Measurements from ENCODE around the gene ZNF419. TPM values are rescaled to one million over a fixed set of nuclear protein-coding genes. Genes with fewer than 3 reads are reported as not detected.
A peak's percentile ranks its signal among the peaks of the same experiment; 100 is the strongest.
"Not testable (repeated sequence)": the region's sequence is repeated elsewhere in the genome, so short reads cannot be mapped to it uniquely, and the experiment has no call there.

The ZNF419 gene
- total RNA-seq = 1 to 10 TPM; 4.7 to 8.5 TPM

GRCh38 chr19:57487477-57488298 is at the start of gene ZNF419:
TSS of gene ZNF419 (plus strand) at chr19:57487750. CDS start at chr19:57487951, 201 bp downstream.
- peak; percentile 100 for ATAC-seq (replicated peaks)
- H3K27me3 Mint-ChIP-seq = not testable (repeated sequence)
- Mint-ChIP-seq H3K27ac (peak within 1 kb of the TSS; percentile 54), H3K9me3 (peaks cover 16% of the 10 kb centered on the region), H3K4me1 (peaks cover 15% of the 10 kb centered on the region), H3K4me3 (peak within 1 kb of the TSS; percentile 68), H3K36me3 (ENCODE audit: low read depth) (peaks cover 38% of the 10 kb centered on the region)

- Mint-ChIP-seq H3K4me1 (peaks cover 28% of the 10 kb centered on the region), H3K36me3 (ENCODE audit: low read depth) (peaks cover 71% of the 10 kb centered on the region), H3K27me3 (no peaks in the 10 kb centered on the region), H3K27ac (no peak overlapping the region), H3K9me3 (peaks cover 28% of the 10 kb centered on the region), H3K4me3 (no peak overlapping the region)
- no peak for ATAC-seq (replicated peaks)
Observed at GRCh38 chr19:57437931-57438330, 49.6 kb upstream of the ZNF419 start.

GRCh38 chr19:57438925-57439324 is 48.6 kb upstream of the ZNF419 start:
- peaks cover 32% of the 10 kb centered on the region for H3K9me3 Mint-ChIP-seq
- no peaks in the 10 kb centered on the region for H3K27me3 Mint-ChIP-seq
- peaks cover 81% of the 10 kb centered on the region for H3K36me3 Mint-ChIP-seq (ENCODE audit: low read depth)
- peaks cover 28% of the 10 kb centered on the region for H3K4me1 Mint-ChIP-seq
- no peak for ATAC-seq (replicated peaks)
- H3K4me3 Mint-ChIP-seq = no peak overlapping the region
- H3K27ac Mint-ChIP-seq = no peak overlapping the region

GRCh38 chr19:57441979-57442752 is 45.4 kb upstream of the ZNF419 start:
- peaks cover 85% of the 10 kb centered on the region for H3K36me3 Mint-ChIP-seq (ENCODE audit: low read depth)
- no peak overlapping the region for H3K4me3 Mint-ChIP-seq
- H3K27me3 Mint-ChIP-seq = no peaks in the 10 kb centered on the region
- H3K27ac Mint-ChIP-seq = no peak overlapping the region
- ATAC-seq (replicated peaks) = no peak
- peaks cover 43% of the 10 kb centered on the region for H3K9me3 Mint-ChIP-seq
- peaks cover 11% of the 10 kb centered on the region for H3K4me1 Mint-ChIP-seq

- Mint-ChIP-seq H3K9me3 (peaks cover 43% of the 10 kb centered on the region), H3K4me3 (no peak overlapping the region), H3K36me3 (ENCODE audit: low read depth) (peaks cover 79% of the 10 kb centered on the region), H3K4me1 (peaks cover 10% of the 10 kb centered on the region), H3K27ac (no peak overlapping the region), H3K27me3 (no peaks in the 10 kb centered on the region)
- no peak for ATAC-seq (replicated peaks)
Observed at GRCh38 chr19:57443121-57443696, 44.3 kb upstream of the ZNF419 start.

- Mint-ChIP-seq H3K4me1 (no peaks in the 10 kb centered on the region), H3K27ac (no peak overlapping the region), H3K36me3 (ENCODE audit: low read depth) (peaks cover 6% of the 10 kb centered on the region), H3K4me3 (no peak overlapping the region), H3K9me3 (peaks cover 22% of the 10 kb centered on the region), H3K27me3 (no peaks in the 10 kb centered on the region)
- no peak for ATAC-seq (replicated peaks)
Observed at GRCh38 chr19:57452307-57452706, 35.2 kb upstream of the ZNF419 start.

GRCh38 chr19:57465680-57466381 is 21.7 kb upstream of the ZNF419 start:
- Mint-ChIP-seq H3K4me3 (no peak overlapping the region), H3K27me3 (no peaks in the 10 kb centered on the region), H3K36me3 (ENCODE audit: low read depth) (no peaks in the 10 kb centered on the region), H3K9me3 (peaks cover 17% of the 10 kb centered on the region), H3K27ac (no peak overlapping the region), H3K4me1 (no peaks in the 10 kb centered on the region)
- ATAC-seq (replicated peaks) = peak; percentile 62

- ATAC-seq (replicated peaks) = no peak
- H3K4me3 Mint-ChIP-seq = no peak overlapping the region
- no peaks in the 10 kb centered on the region for H3K36me3 Mint-ChIP-seq (ENCODE audit: low read depth)
- no peak overlapping the region for H3K27ac Mint-ChIP-seq
- no peaks in the 10 kb centered on the region for H3K27me3 Mint-ChIP-seq
- H3K4me1 Mint-ChIP-seq = no peaks in the 10 kb centered on the region
- H3K9me3 Mint-ChIP-seq = peaks cover 19% of the 10 kb centered on the region
Observed at GRCh38 chr19:57466489-57466888, 21.1 kb upstream of the ZNF419 start.

- no peak for ATAC-seq (replicated peaks)
- H3K9me3 Mint-ChIP-seq = peaks cover 26% of the 10 kb centered on the region
- H3K36me3 Mint-ChIP-seq (ENCODE audit: low read depth) = peaks cover 12% of the 10 kb centered on the region
- H3K27me3 Mint-ChIP-seq = no peaks in the 10 kb centered on the region
- H3K4me1 Mint-ChIP-seq = no peaks in the 10 kb centered on the region
- no peak overlapping the region for H3K4me3 Mint-ChIP-seq
- no peak overlapping the region for H3K27ac Mint-ChIP-seq
Observed at GRCh38 chr19:57473646-57474045, 13.9 kb upstream of the ZNF419 start.

GRCh38 chr19:57477191-57478008 is 10.2 kb upstream of the ZNF419 start, which contains the start of gene ZNF772:
TSS of gene ZNF772 (minus strand) at chr19:57477566. CDS start at chr19:57477309, 257 bp downstream.
- peak within 1 kb of the TSS; percentile 84 for H3K27ac Mint-ChIP-seq
- peak; percentile 100 for ATAC-seq (replicated peaks)
- H3K4me1 Mint-ChIP-seq = no peaks in the 10 kb centered on the region
- H3K36me3 Mint-ChIP-seq (ENCODE audit: low read depth) = peaks cover 12% of the 10 kb centered on the region
- H3K9me3 Mint-ChIP-seq = peaks cover 26% of the 10 kb centered on the region
- no peaks in the 10 kb centered on the region for H3K27me3 Mint-ChIP-seq
- H3K4me3 Mint-ChIP-seq = peak within 1 kb of the TSS; percentile 81

- ATAC-seq (replicated peaks); H3K27me3 Mint-ChIP-seq: not testable (repeated sequence)
- H3K4me3 Mint-ChIP-seq = peak overlapping the region; percentile 68
- peaks cover 21% of the 10 kb centered on the region for H3K9me3 Mint-ChIP-seq
- H3K27ac Mint-ChIP-seq = peak overlapping the region; percentile 28
- H3K36me3 Mint-ChIP-seq (ENCODE audit: low read depth) = peaks cover 44% of the 10 kb centered on the region
- peaks cover 15% of the 10 kb centered on the region for H3K4me1 Mint-ChIP-seq
Observed at GRCh38 chr19:57488299-57488644, 722 bp downstream of the ZNF419 start.

- peaks cover 17% of the 10 kb centered on the region for H3K4me1 Mint-ChIP-seq
- peak overlapping the region; percentile 70 for H3K27ac Mint-ChIP-seq
- peaks cover 48% of the 10 kb centered on the region for H3K36me3 Mint-ChIP-seq (ENCODE audit: low read depth)
- peak overlapping the region; percentile 58 for H3K4me3 Mint-ChIP-seq
- H3K9me3 Mint-ChIP-seq = peaks cover 20% of the 10 kb centered on the region
- not testable (repeated sequence) for H3K27me3 Mint-ChIP-seq; ATAC-seq (replicated peaks)
Observed at GRCh38 chr19:57499332-57499679, 11.8 kb downstream of the ZNF419 start.

- peak within 1 kb of the TSS; percentile 70 for H3K27ac Mint-ChIP-seq
- H3K9me3 Mint-ChIP-seq = peaks cover 20% of the 10 kb centered on the region
- H3K4me1 Mint-ChIP-seq = peaks cover 17% of the 10 kb centered on the region
- H3K27me3 Mint-ChIP-seq = not testable (repeated sequence)
- H3K36me3 Mint-ChIP-seq (ENCODE audit: low read depth) = peaks cover 47% of the 10 kb centered on the region
- ATAC-seq (replicated peaks) = peak; percentile 100
- H3K4me3 Mint-ChIP-seq = peak within 1 kb of the TSS; percentile 58
Observed at GRCh38 chr19:57499680-57500395, 12.3 kb downstream of the ZNF419 start, which contains the start of gene ZNF773. TSS of gene ZNF773 (plus strand) at chr19:57499938. CDS start at chr19:57500081, 143 bp downstream.

Measured in activated T-helper 17 cell treated with anti-CD3 and anti-CD28 coated beads, Interleukin-2, amount 50 U/mL, for 72 hours (primary cell).